Measurements from ENCODE around the gene R3HDM1. TPM values are rescaled to one million over a fixed set of nuclear protein-coding genes. Genes with fewer than 3 reads are reported as not detected.

R3HDM1 gene
- total and polyA plus RNA-seq, 2 donors (not counting 1 experiment from before 2014, with no cell fraction given), result 23.7 to 57.8 TPM

GRCh38 chr2:135615404-135615803 is 84.1 kb downstream of the R3HDM1 start:
- Mint-ChIP-seq H3K27me3 (no peaks in the 10 kb centered on the region), H3K4me1 (peaks cover 5% of the 10 kb centered on the region), H3K9me3 (ENCODE audit: insufficient read depth) (no peaks in the 10 kb centered on the region), H3K27ac (no peak overlapping the region), H3K4me3 (no peak overlapping the region)
- H3K27me3 ChIP-seq (replicated peaks in 1 of 4; ENCODE audit: control extremely low read depth in 1 of 4, control insufficient read depth in 3 of 4, insufficient read depth in 4 of 4, low read length in 3 of 4), result no peaks in the 10 kb centered on the region
- DNase-seq, result no peak
- H3K36me3 ChIP-seq (replicated peaks in 1 of 2; ENCODE audit: control extremely low read depth in 1 of 2, control insufficient read depth in 1 of 2, extremely low read depth in 1 of 2, insufficient read depth in 2 of 2, low read length in 1 of 2), result no peaks in the 10 kb centered on the region
- H2AFZ ChIP-seq (ENCODE audit: insufficient read depth, low read depth, low read length, poor library complexity, severe bottlenecking), result no peak overlapping the region
- no peaks in the 10 kb centered on the region for H3K79me2 ChIP-seq (ENCODE audit: control insufficient read depth, insufficient read depth, low read length)
- TF ChIP-seq CTCF (IDR thresholded peaks at IDR 0.05), result no peak
- TF ChIP-seq EZH2 (IDR thresholded peaks at IDR 0.05; ENCODE audit: borderline replicate concordance, insufficient read depth, low read depth, low read length, poor library complexity, severe bottlenecking), result no peak
- CTCF ChIA-PET, result no interaction called here
- no peaks in the 10 kb centered on the region for H4K20me1 ChIP-seq (ENCODE audit: control insufficient read depth, insufficient read depth, low read length, poor library complexity, severe bottlenecking)
- 83% methylated on average over 1 of the region's 3 CpGs for WGBS (ENCODE audit: insufficient coverage)
- no peak overlapping the region for H3K4me2 ChIP-seq (replicated peaks; ENCODE audit: low read depth, low read length, poor library complexity, severe bottlenecking)
- H3K4me3 ChIP-seq (ENCODE audit: control extremely low read depth in 1 of 5, extremely low read depth in 1 of 5, insufficient read depth in 1 of 5, low read depth in 2 of 5, low read length in 4 of 5), result no peak overlapping the region
- intact Hi-C loops (cut with micrococcal nuclease), result no loop called here
- ATAC-seq (ENCODE audit: low read depth), result no peak
- no peaks in the 10 kb centered on the region for H3K9me3 ChIP-seq (ENCODE audit: control extremely low read depth in 1 of 3, control insufficient read depth in 2 of 3, insufficient read depth in 1 of 3, low read length in 2 of 3)
- H3K9ac ChIP-seq (ENCODE audit: low read length), result no peak overlapping the region
- H3K4me1 ChIP-seq (ENCODE audit: control insufficient read depth in 2 of 2, insufficient read depth in 2 of 2, low read length in 2 of 2), result no peaks in the 10 kb centered on the region
- H3K27ac ChIP-seq (ENCODE audit: low read length in 2 of 2), result no peak overlapping the region
- POLR2A ChIA-PET, result no interaction called here

GRCh38 chr2:135617501-135618015 is 86.3 kb downstream of the R3HDM1 start:
- no peak overlapping the region for H3K4me2 ChIP-seq (replicated peaks; ENCODE audit: low read depth, low read length, poor library complexity, severe bottlenecking)

More at GRCh38 chr2:135617501-135618015, 86.3 kb downstream of the R3HDM1 start:
- Mint-ChIP-seq H3K4me3 (no peak overlapping the region), H3K4me1 (peaks cover 5% of the 10 kb centered on the region), H3K9me3 (ENCODE audit: insufficient read depth) (no peaks in the 10 kb centered on the region), H3K27me3 (no peaks in the 10 kb centered on the region), H3K27ac (no peak overlapping the region)
- ChIA-PET POLR2A (no interaction called here), CTCF (no interaction called here)
- no peaks in the 10 kb centered on the region for H3K79me2 ChIP-seq (ENCODE audit: control insufficient read depth, insufficient read depth, low read length)
- DNase-seq (no peak), ATAC-seq (ENCODE audit: low read depth) (no peak)
- no peak overlapping the region for H2AFZ ChIP-seq (ENCODE audit: insufficient read depth, low read depth, low read length, poor library complexity, severe bottlenecking)
- TF ChIP-seq EZH2 (IDR thresholded peaks at IDR 0.05; ENCODE audit: borderline replicate concordance, insufficient read depth, low read depth, low read length, poor library complexity, severe bottlenecking), result no peak
- no peak for TF ChIP-seq CTCF (IDR thresholded peaks at IDR 0.05)
- H3K27ac ChIP-seq (ENCODE audit: low read length in 2 of 2), result no peak overlapping the region
- intact Hi-C loops (cut with micrococcal nuclease), result no loop called here
- H3K9ac ChIP-seq (ENCODE audit: low read length), result no peak overlapping the region
- no peaks in the 10 kb centered on the region for H3K4me1 ChIP-seq (ENCODE audit: control insufficient read depth in 2 of 2, insufficient read depth in 2 of 2, low read length in 2 of 2)
- no peak overlapping the region for H3K4me3 ChIP-seq (ENCODE audit: control extremely low read depth in 1 of 5, extremely low read depth in 1 of 5, insufficient read depth in 1 of 5, low read depth in 2 of 5, low read length in 4 of 5)
- H3K9me3 ChIP-seq (ENCODE audit: control extremely low read depth in 1 of 3, control insufficient read depth in 2 of 3, insufficient read depth in 1 of 3, low read length in 2 of 3), result no peaks in the 10 kb centered on the region
- H3K27me3 ChIP-seq (replicated peaks in 1 of 4; ENCODE audit: control extremely low read depth in 1 of 4, control insufficient read depth in 3 of 4, insufficient read depth in 4 of 4, low read length in 3 of 4), result no peaks in the 10 kb centered on the region
- peaks cover 0 to 3% of the 10 kb centered on the region in 2 experiments for H3K36me3 ChIP-seq (replicated peaks in 1 of 2; ENCODE audit: control extremely low read depth in 1 of 2, control insufficient read depth in 1 of 2, extremely low read depth in 1 of 2, insufficient read depth in 2 of 2, low read length in 1 of 2)
- H4K20me1 ChIP-seq (ENCODE audit: control insufficient read depth, insufficient read depth, low read length, poor library complexity, severe bottlenecking), result no peaks in the 10 kb centered on the region

Data from B cell (primary cell).